NT2/D1 (cell line): ENCODE results near the gene HCRTR1.

Experiments used
- SUZ12 ChIP-seq: IDR thresholded peaks from 2 replicates; pipeline ENCODE4 v1.6.1; 2011; ENCODE audit not compliant: insufficient read length, insufficient read depth; ENCODE audit errors: extremely low read depth
- YY1 ChIP-seq: IDR thresholded peaks from 2 replicates; pipeline ENCODE4 v1.6.1; 2011; ENCODE audit not compliant: insufficient read length, insufficient read depth
- ZNF274 ChIP-seq: IDR thresholded peaks from 2 replicates; pipeline ENCODE4 v1.6.1; 2011; ENCODE audit warnings: mild to moderate bottlenecking, low read depth, low read length

GRCh38 chr1:31655104-31655503 lies 37.6 kb downstream of the HCRTR1 start:
- TF ChIP-seq SUZ12 (no peak), ZNF274 (no peak), YY1 (no peak)
